Right lobe of liver (tissue), 6 donors: ENCODE data around the gene HDGFL3. TPM values are rescaled to one million over a fixed set of nuclear protein-coding genes. Genes with fewer than 3 reads are reported as not detected.

Experiments
- ATAC-seq, 4 donors: fragments of 200-7000 bp; cut with Tn5 transposase; one replicate each; pipeline ENCODE4 v1.9.1; 2020; ENCODE audit warnings: mild to moderate bottlenecking in 4 of 4, moderate library complexity in 4 of 4
- DNase-seq, 3 donors: peaks; one replicate each; pipeline ENCODE4 v3.0.0-alpha.2; 2020
- H3K27ac ChIP-seq, 3 donors: fragments of 200-600 bp; one replicate each; pipeline ENCODE4 v1.8.0; 2022
- H3K27me3 ChIP-seq, 2 donors: fragments of 200-600 bp; one replicate each; pipeline ENCODE4 v1.8.0; 2022
- H3K36me3 ChIP-seq, 4 donors: fragments of 200-600 bp; sonication (generic) in 1 of 4; one replicate each; pipeline versions ENCODE4 v1.5.1 to v1.8.0; 2017 to 2022; ENCODE audit warnings: control low read depth in 1 of 4
- H3K4me1 ChIP-seq, 4 donors: fragments of 200-600 bp; sonication (generic) in 1 of 4; one replicate each; pipeline versions ENCODE4 v1.5.1 to v1.8.0; 2017 to 2022; ENCODE audit warnings: control low read depth in 1 of 4
- H3K4me3 ChIP-seq, 3 donors: fragments of 200-600 bp; one replicate each; pipeline ENCODE4 v1.8.0; 2022
- H3K9me3 ChIP-seq, 4 donors: fragments of 200-600 bp; sonication (generic) in 1 of 4; one replicate each; pipeline versions ENCODE4 v1.5.1 to v1.8.0; 2017 to 2022; ENCODE audit warnings: control low read depth in 1 of 4
- POLR2A ChIP-seq: fragments of 450-650 bp; IDR thresholded peaks from one replicate; pipeline ENCODE4 v1.6.1; 2017; ENCODE audit warnings: antibody characterized with exemption, mild to moderate bottlenecking
- WGBS: methylation state at CpG from one replicate; pipeline ENCODE4 v1.1.6; 2018; ENCODE audit warnings: low coverage, low lambda C conversion rate; ENCODE audit not compliant: insufficient coverage; ENCODE audit errors: missing lambda C conversion rate; 5-methylcytosine and 5-hydroxymethylcytosine counted together
- intact Hi-C, 2 donors: fragments of 100-400 bp; cut with DNase I; formaldehyde crosslinking; loops; one replicate each; pipeline versions ENCODE4 v1.11.2 to v1.14.1; 2022
- total RNA-seq, 6 experiments: library from RNA; depleted of rRNA in 2 of 6; stranded (reverse); fragments of >200 nt in 2 of 6; fragmentation: NEBNext Ultra II Directional in 3 of 6; extraction: Animal tissue kit (Norgen Biotek cat#: 25700) in 3 of 6; gene quantifications; one replicate each; pipeline versions ENCODE4 v1.1.0 to v1.2.4, GENCODE V29; 2016 to 2023
- TF ChIP-seq, protein P1 (sequence below), 4 donors: fragments of 200-600 bp in 3 of 4; fragments of 450-650 bp in 1 of 4; IDR thresholded peaks; one replicate each; pipeline versions ENCODE4 v1.5.1 to v1.8.0; 2016 to 2022; ENCODE audit warnings: antibody characterized with exemption in 4 of 4, mild to moderate bottlenecking in 2 of 4
- donor health status: DM: no; HTN: yes; CAD: no.
- donor health status: DM: no; HTN: no; CAD: no.
- donor health status: DM: no; HTN: no; CAD: no.
- donor health status: DM: no; HTN: yes; CAD: no.
- donor health status: DM: no; HTN: yes; CAD: no.

Gene HDGFL3
- total RNA-seq, 6 experiments from 2014 or later: 0.70 to 3.3 (median 1.7) TPM

DNA sequence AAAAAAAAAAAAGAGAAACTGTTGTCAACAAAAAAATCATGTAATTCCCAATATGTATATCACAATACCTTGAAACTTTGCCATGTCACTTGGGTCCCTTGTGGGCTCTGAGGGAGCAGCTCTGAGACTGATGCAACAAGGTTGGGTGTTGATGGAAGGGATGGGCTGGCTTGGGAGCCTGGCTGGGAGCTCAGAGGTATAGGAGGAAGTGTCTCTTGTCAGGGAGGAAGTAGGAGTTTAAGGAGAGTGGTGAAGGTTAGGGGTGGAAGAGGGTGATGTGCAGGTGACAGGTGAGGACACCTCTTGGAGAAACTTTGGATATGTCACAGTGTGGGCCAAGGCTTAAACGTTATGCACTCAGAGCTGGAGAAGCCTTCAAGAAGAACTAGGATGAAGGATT is 102.2 kb downstream of the HDGFL3 start:
- Histone ChIP-seq H3K9me3 (no peaks in the 10 kb centered on the region), H3K4me3 (no peak overlapping the region), H3K36me3 (no peaks in the 10 kb centered on the region), H3K27me3 (no peaks in the 10 kb centered on the region), H3K4me1 (peaks cover 0 to 11% (median 0%) of the 10 kb centered on the region in 4 donors), H3K27ac (no peak overlapping the region)
- intact Hi-C loops: no loop called here
- WGBS: 20% methylated on average over 1 of the region's 1 CpG
- DNase-seq (no peak), ATAC-seq (no peak)
- TF ChIP-seq, protein P1, sequence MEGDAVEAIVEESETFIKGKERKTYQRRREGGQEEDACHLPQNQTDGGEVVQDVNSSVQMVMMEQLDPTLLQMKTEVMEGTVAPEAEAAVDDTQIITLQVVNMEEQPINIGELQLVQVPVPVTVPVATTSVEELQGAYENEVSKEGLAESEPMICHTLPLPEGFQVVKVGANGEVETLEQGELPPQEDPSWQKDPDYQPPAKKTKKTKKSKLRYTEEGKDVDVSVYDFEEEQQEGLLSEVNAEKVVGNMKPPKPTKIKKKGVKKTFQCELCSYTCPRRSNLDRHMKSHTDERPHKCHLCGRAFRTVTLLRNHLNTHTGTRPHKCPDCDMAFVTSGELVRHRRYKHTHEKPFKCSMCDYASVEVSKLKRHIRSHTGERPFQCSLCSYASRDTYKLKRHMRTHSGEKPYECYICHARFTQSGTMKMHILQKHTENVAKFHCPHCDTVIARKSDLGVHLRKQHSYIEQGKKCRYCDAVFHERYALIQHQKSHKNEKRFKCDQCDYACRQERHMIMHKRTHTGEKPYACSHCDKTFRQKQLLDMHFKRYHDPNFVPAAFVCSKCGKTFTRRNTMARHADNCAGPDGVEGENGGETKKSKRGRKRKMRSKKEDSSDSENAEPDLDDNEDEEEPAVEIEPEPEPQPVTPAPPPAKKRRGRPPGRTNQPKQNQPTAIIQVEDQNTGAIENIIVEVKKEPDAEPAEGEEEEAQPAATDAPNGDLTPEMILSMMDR (IDR thresholded peaks at IDR 0.05): no peak

DNA sequence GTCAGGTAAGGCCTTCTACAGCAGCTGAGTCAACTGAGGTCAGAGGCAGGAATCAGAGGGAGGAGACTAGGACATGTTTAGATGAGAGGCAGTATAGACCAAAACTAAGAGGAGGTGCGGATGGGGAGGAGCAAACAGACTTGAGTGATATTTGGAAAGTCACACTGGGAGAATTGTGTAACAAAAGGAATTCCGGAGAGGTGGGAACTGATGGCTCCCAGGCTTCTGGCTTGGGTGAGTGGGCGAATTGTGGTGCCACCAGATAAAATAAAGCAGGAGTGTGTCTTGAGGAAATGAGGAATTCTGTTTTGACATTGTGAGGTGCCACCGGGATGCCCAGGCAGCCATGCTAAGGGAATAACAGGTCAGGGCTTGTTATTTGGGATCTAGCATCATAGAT is 103.5 kb downstream of the HDGFL3 start:
- Histone ChIP-seq H3K36me3 (no peaks in the 10 kb centered on the region), H3K27me3 (no peaks in the 10 kb centered on the region), H3K4me3 (no peak overlapping the region), H3K4me1 (peaks cover 0 to 11% (median 0%) of the 10 kb centered on the region in 4 donors), H3K27ac (no peak overlapping the region), H3K9me3 (no peaks in the 10 kb centered on the region)
- DNase-seq (no peak), ATAC-seq (no peak)
- WGBS: 54% methylated on average over 3 of the region's 4 CpGs
- TF ChIP-seq, protein P1 (IDR thresholded peaks at IDR 0.05): no peak
- no peak for TF ChIP-seq POLR2A
- intact Hi-C loops: no loop called here

DNA sequence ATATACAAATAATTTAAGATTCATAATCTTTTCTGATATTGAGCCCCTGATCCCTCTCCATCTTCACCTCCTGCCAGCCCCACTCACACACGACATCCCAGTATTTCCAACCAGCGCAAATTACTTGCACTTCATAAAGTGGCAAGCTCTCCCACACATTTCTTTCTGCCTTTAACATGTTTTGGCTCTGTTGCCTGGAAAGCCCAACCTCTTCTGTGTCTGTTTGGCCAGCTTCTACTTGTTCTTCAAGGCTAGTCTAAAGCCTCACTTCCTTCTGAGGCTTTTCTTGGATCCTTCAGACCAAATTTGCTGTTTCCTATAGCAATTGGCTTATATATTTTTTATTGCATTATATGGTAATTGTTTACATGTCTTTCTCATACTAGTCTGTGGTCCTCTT is 105.3 kb downstream of the HDGFL3 start:
- intact Hi-C loops: no loop called here
- TF ChIP-seq, protein P1 (IDR thresholded peaks at IDR 0.05): no peak
- TF ChIP-seq POLR2A: no peak
- H3K4me3 ChIP-seq: no peak overlapping the region
- no peak for DNase-seq
- WGBS: 17% methylated on average over 1 of the region's 2 CpGs
- H3K27ac ChIP-seq: no peak overlapping the region
- H3K36me3 ChIP-seq: no peaks in the 10 kb centered on the region
- no peaks in the 10 kb centered on the region for H3K9me3 ChIP-seq
- peaks cover 0 to 5% (median 0%) of the 10 kb centered on the region in 4 donors for H3K4me1 ChIP-seq
- no peak for ATAC-seq
- H3K27me3 ChIP-seq: no peaks in the 10 kb centered on the region

DNA sequence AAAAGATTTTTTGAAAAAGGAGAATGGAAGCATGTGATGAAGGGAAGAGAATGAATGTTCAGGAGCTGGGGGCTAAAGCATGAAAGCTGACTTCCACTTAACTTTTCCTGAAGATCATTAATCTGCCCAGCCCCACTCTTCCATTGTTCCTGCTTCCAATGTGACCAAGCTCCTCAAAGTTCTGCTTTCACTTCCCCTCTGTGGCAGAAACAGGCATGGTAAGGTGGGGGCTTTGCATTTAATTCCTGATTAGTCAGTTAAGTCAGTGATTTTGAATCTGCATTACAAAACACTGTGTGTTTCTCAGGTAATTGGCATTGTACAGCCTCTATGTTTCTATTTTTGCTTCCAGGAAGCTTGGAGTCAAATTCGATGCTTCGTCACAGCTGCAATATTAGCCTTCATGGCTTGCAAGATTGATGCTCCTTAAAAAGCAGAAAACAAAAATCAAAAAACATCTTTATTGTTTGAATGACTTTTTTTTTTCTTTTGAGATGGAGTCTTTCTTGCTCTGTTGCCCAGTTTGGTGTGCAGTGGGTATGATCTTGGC is 107.5 kb downstream of the HDGFL3 start:
- ATAC-seq (peak in 3 of 4 donors; percentile 41 to 59 (median 53)), DNase-seq (no peak)
- Histone ChIP-seq H3K27me3 (no peaks in the 10 kb centered on the region), H3K4me3 (no peak overlapping the region), H3K4me1 (no peaks in the 10 kb centered on the region), H3K27ac (no peak overlapping the region), H3K9me3 (no peaks in the 10 kb centered on the region), H3K36me3 (no peaks in the 10 kb centered on the region)
- TF ChIP-seq, protein P1 (IDR thresholded peaks at IDR 0.05): no peak
- TF ChIP-seq POLR2A: no peak
- WGBS: 33% methylated on average over 2 of the region's 2 CpGs
- intact Hi-C loops: no loop called here

DNA sequence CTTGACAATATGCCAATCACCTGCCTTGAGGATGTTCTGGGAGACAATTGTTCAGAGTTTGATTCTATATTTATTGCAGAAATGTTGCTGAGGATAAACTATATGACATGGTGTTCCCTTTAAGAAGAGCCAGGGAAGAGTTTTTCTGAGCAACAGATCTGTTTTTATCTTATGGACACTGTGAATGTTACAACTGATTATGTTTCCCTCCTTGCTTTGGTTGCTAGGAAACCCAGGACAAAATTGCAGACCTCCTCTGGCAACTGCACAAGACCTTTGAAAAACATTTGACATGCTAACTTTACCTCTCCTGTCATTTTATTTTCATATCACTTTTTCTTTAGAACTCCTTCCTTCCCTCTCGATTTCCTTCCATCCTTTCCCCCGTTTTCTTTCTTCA is 108.3 kb downstream of the HDGFL3 start:
- Histone ChIP-seq H3K4me1 (no peaks in the 10 kb centered on the region), H3K36me3 (no peaks in the 10 kb centered on the region), H3K9me3 (no peaks in the 10 kb centered on the region), H3K4me3 (no peak overlapping the region), H3K27me3 (no peaks in the 10 kb centered on the region), H3K27ac (no peak overlapping the region)
- intact Hi-C loops: no loop called here
- WGBS: 37% methylated on average over 2 of the region's 2 CpGs
- ATAC-seq (no peak), DNase-seq (no peak)
- TF ChIP-seq, protein P1 (IDR thresholded peaks at IDR 0.05): no peak
- no peak for TF ChIP-seq POLR2A
